KOPT-K1 (cell line): ENCODE results near the gene TRAIP.

Source experiments
- H3K27ac ChIP-seq: fragments of 200-600 bp; sonication (generic); 2 replicates; pipeline ENCODE4 v1.5.1; 2016; ENCODE audit warnings: antibody characterized with exemption, mild to moderate bottlenecking, low read depth, low read length; ENCODE audit not compliant: poor library complexity, severe bottlenecking
- H3K36me3 ChIP-seq: fragments of 200-600 bp; sonication (generic); 2 replicates; pipeline ENCODE4 v1.5.1; 2017; ENCODE audit warnings: antibody characterized with exemption, mild to moderate bottlenecking, low read length, moderate library complexity; ENCODE audit not compliant: insufficient read depth
- H3K9me3 ChIP-seq: fragments of 200-600 bp; sonication (generic); 2 replicates; pipeline ENCODE4 v1.5.1; 2017; ENCODE audit warnings: antibody characterized with exemption, low read length, mild to moderate bottlenecking; ENCODE audit not compliant: insufficient read depth, poor library complexity, severe bottlenecking

TRAIP gene

DNA sequence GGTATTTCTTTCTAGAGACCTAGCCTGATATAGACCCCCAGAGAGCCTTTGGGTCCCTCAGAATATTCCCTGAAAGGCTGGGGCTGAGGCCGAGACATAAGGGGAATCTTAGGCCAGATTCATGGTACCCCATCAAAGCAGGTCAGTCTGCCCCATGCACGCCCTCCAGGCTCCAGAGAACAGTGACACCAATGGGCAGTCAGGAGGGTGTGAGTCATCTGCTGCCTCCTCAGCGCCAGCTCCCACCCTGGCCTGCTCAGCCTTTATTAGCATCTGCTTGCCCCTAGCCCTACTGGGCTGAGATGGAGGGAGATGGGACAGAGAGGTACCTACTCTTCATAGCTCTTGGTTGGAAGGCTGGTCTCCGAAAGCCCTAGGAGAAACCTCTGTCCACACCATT is 27.6 kb upstream of the TRAIP start:
- Histone ChIP-seq H3K27ac (no peak overlapping the region), H3K9me3 (no peaks in the 10 kb centered on the region), H3K36me3 (no peaks in the 10 kb centered on the region)

DNA sequence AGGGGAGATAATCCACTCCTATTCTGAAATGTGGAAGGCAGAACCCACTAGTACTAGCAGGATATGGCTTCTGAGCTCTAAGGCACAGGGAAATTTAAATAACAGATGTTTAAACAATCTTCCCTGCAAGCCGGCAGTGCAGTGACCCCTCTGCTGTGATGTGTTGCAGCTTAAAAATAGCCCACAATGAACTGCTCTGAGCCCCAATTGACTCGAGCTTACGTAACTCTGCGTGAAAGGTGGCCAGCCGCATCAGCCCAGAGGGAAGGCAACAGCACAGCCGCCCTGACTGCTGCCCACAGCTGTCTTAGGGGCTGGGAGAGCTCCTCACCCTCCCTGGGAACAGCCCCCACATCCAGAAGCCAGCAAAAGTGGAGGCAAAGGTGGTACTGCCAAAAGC is 25.8 kb upstream of the TRAIP start:
- Histone ChIP-seq H3K27ac (no peak overlapping the region), H3K36me3 (no peaks in the 10 kb centered on the region), H3K9me3 (no peaks in the 10 kb centered on the region)

DNA sequence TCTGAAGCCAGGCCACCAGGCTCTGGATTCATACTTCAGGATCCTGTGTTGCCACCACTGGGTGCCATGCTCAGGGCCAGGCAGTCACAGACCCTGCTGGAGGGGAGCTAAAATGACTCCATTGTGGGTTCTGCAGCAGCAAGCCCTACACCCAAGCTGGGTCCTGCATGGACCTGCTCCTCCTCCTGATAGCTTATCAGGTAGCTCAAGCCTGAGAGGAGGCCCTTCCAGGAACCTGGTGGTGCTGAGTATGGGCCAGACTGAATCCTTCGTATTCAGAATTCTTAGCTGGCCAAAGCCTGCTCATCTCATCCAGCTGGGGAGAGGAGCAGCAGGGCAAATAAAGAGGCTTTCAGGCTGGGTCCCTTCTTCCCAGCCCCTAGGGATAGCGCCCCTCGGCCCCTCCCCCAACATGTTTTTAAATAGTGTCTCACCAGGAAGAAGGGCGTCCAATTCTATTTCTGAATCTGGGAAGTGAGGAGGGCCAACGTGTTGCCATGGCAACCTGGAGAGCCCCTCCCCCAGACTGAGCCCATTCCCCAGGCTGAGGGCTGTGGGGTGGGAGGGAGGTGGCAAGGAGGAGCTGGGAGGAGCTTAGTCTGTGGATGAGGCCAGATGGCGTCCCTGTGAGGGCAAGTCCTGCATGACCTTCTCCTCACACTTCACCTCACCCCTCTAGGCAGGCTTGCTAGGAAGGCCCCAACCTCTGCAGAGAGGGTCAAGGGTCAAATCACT is 24.4 kb upstream of the TRAIP start:
- H3K27ac ChIP-seq = no peak overlapping the region
- H3K36me3 ChIP-seq = no peaks in the 10 kb centered on the region
- H3K9me3 ChIP-seq = no peaks in the 10 kb centered on the region

DNA sequence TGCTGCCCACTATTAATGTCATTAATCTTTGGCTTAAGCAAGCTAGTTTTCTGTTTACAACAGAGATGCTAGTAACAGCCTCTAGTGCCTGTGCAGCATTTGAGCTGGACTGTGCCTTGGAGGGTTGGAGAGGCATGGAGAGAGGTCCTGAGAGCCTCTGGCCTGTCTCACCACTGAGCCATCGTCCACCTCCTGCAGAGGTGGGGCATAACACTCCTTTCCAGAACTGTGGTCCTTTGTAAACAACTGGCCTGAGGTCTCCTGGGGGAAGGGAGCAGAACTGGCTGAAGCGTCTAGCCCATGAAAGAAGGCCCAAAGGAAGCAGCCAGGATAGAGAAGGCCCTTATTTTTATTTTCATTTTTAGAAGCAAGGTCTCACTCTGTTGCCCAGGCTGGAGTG is 23.4 kb upstream of the TRAIP start:
- no peaks in the 10 kb centered on the region for H3K9me3 ChIP-seq
- no peaks in the 10 kb centered on the region for H3K36me3 ChIP-seq
- H3K27ac ChIP-seq = no peak overlapping the region

DNA sequence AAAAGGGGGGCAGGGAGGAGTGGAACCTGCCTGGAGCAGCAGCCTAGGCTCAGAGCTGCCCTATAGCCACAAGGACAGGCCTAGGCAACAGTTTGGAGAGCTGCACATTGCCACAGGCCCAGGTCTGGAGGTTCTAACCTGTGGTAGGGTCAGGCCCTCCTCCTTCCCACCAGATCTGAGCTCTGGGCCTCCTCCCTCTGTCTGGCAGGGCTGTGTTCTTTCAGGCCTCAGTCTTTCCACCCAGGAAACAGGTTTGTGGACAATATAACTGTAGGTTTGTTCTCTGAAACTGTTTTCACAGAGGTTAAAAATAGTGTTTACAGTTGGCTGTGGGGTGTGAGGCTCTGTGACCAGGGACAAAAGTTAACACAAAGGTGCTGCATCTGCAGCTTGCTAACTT is 22.3 kb upstream of the TRAIP start:
- Histone ChIP-seq H3K36me3 (no peaks in the 10 kb centered on the region), H3K27ac (no peak overlapping the region), H3K9me3 (no peaks in the 10 kb centered on the region)

DNA sequence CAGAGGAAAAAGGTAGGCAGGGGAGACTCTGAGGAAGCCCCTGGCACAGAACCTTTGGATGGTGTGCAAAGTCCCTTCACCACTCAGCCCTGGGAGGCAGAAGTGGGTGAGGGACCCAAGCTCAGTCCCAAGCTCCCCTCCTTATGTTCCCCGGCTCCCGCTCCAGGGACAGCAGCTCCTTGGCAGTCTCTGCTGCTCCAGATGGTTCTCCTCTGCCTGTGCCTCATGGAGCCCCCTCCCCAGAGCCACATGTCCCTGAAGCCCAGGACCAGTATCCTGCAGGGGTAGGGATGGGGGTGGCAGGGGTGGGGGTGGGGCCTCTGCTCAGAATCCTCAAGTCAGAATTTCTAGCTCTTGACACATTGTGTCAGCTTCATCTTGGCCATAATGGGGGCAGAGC is 21.4 kb upstream of the TRAIP start:
- Histone ChIP-seq H3K27ac (no peak overlapping the region), H3K36me3 (no peaks in the 10 kb centered on the region), H3K9me3 (no peaks in the 10 kb centered on the region)

DNA sequence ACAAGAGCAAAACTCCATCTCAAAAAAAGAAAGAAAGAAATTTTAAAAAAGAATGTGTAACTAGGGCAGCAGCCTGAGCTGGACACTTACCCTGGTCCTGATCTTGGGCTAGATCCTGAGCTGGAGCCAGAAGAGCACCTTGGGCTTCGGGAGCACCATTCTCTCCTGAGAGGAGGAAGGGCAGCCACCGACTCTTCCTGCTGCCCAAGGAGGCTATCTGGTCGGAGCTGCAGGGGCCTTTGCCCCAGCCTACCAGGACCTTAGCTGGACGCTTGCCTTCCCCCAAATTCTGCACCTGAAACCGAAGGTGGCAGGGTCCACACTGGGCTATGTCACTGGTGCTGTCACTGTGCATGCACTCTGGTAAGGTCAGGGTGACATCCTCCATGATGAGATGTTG is 20.2 kb upstream of the TRAIP start:
- no peaks in the 10 kb centered on the region for H3K36me3 ChIP-seq
- no peaks in the 10 kb centered on the region for H3K9me3 ChIP-seq
- H3K27ac ChIP-seq = no peak overlapping the region

DNA sequence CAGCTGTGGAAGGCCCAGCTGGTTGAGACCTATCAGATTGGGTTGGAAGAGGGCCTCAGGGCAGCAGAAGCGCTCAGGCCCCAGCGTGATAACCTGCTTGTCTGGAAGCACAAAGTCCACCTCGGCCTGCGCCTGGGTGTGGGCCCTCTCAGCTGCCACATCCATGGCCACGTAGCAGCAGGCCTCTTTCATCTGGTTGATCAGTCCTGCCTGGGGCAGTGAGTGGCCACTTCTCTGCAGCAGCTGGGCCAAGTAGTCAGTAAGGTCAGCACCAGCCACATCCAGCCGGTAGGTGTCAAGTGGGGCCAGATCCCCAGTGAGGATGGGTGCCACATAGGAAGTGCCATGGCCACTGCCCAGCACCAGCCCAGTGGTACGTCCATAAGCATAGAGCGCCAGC is 17.3 kb upstream of the TRAIP start:
- Histone ChIP-seq H3K36me3 (no peaks in the 10 kb centered on the region), H3K9me3 (no peaks in the 10 kb centered on the region), H3K27ac (no peak overlapping the region)

DNA sequence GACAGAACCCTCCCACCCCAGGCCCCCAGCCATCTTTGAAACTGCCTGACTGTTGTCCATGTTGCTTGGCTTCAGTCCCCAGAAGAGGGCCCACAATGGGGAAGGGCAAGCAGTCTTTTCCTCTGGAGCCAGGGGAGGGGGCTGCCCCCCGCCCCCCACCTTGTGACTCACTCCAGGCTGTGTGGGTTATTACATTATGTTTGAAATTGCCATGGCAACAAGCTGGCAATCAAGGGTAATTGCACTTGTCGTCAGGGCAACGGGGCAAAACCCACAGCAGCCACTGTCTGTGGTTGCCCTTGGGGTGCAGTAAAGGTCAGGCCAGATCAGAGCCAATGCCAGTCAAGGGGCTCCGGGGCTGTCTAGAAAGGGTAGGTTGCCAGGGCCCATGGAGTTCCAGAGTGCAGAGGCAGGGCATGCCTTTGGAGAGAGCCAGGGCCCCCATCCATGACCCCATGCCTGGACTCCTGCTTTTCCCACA is 16.5 kb upstream of the TRAIP start:
- Histone ChIP-seq H3K9me3 (no peaks in the 10 kb centered on the region), H3K27ac (no peak overlapping the region), H3K36me3 (no peaks in the 10 kb centered on the region)

DNA sequence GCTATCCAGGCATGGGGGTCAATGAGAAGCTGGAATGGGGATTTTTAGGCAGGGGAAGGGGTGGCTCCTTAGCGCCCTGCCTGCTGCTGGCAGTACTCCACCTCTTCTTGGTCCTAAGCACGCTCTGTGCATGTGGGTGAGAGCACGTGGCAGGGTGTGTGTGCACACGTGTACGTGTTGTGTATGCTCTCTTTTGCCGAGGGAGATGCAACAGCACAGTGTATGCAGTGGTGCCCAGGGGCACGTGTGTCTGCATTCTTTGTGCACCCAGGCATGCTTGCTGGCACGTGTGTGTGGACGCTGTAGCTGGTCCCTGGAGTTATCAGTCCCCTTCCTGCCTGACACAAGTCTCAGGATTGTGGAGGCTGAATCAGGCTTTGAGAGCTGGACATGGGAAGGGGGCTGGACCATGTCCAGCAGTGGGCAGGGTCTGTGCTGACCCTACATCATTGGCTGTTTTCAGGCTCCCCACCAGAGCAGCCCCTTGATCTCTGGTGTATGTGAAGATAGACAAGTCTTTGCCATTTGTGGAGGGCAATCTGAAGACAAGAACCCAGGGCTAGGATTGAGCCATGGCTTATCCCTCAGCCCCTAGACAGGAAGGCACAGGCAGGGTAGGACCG is 15.3 kb upstream of the TRAIP start:
- Histone ChIP-seq H3K36me3 (no peaks in the 10 kb centered on the region), H3K9me3 (no peaks in the 10 kb centered on the region), H3K27ac (no peak overlapping the region)

DNA sequence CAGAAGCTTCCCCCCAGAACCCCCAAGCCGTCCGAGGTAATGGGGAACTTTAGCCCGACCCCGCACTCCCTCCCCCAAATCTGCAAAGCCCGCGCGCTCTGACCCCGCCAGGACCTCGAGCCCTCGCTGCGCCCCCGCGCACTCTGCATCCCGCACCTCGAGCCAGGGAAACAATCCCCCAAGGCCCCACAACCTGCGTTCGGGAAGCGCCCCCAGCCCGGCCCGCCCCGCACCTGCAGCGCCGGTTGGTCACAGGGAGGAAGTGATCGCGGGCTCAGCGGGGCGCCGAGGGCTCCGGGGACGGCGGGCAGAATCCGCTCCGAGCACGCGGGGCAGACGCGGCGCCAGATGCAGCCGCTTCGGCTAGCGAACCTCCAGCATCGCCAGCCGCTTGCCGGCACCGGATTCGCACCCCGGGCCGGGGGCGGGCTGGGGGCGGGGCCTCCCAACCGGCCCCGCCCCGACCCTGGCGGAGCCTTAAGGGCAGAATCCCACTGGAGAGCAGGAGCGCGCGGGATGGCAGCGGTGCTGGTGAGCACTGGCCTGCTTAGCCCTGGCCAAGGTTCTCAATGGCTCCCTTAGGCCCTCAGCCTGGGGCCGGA is 13.3 kb upstream of the TRAIP start, which contains the start of gene CAMKV:
Gene CAMKV, minus strand, starts transcription at position 382 of the 602 bp plus-strand sequence. CDS start 7,518 bp downstream, outside the sequence.
- no peaks in the 10 kb centered on the region for H3K36me3 ChIP-seq
- no peaks in the 10 kb centered on the region for H3K9me3 ChIP-seq
- H3K27ac ChIP-seq = no peak within 1 kb of the TSS

DNA sequence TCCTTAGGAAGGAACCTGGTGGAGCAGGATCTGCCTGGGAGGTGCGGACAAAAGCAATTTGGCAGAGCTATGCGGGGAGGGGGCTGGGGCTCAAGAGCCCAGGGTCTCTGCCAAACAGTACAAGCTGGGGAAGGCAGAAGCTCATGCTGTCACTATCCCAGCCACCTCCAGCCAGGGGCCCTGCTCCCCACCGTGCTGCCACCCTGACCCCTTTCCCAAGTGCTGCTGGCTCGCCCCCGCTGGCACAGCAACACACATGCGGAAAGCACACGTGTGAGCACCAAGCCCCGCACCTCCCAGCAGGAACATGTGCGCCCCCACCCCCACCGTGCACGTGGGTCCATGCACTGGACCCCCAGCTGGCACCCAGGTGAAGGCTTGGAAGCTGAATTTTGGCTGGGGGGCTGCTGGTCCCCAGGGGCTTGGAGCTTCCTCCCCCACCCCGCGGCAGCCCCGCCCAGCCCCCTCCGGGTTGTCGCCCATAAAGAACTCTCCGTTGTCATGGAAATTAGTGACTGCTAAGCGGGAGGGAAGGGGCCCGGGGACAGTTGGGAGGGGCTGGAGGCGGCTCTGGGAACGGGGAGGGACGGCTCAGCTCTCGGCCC is 12.6 kb upstream of the TRAIP start:
- Histone ChIP-seq H3K27ac (no peak overlapping the region), H3K9me3 (no peaks in the 10 kb centered on the region), H3K36me3 (no peaks in the 10 kb centered on the region)

DNA sequence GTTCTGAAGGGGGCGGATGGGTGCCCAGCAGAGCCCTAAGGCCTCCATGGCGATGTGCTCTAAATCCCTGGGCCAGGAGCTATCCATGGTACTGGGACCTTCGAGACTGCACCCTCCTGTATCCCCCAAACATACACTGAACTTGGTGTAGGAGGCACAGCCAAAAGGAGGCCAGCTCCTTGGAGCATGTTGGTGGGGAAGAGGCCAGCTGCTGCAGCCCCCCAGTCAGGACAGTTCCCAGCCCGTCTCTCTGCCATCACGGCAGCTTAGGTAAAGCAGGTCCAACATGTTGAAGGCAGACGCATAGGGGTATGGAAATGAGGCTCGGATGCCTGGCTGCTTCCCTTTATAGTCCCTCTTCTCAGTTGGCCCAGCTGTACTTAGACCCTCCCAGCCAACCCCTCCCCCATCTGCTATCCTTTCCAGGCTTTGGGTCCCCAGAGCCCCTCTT is 11.5 kb upstream of the TRAIP start:
- no peaks in the 10 kb centered on the region for H3K36me3 ChIP-seq
- no peaks in the 10 kb centered on the region for H3K9me3 ChIP-seq
- no peak overlapping the region for H3K27ac ChIP-seq

DNA sequence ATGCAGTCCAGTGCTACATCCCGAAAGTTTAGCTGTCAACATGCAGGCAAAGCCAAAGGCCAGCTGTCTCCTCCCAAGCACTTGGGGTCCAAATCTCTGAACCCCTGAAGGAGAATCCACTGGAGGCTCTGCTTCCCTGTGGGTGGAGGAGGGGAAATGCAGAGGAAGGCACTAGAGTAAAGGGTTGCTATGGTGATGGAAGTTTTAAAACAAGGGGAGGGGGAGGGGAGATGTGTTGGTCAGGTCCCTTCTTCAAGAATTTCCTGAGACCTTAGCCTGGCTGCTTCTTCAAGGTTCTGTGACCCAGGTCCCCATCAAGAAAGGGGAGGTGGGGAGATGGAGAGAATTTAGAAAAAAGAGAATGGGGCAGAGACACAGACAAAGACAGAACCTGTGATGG is 11.0 kb upstream of the TRAIP start:
- Histone ChIP-seq H3K36me3 (no peaks in the 10 kb centered on the region), H3K9me3 (no peaks in the 10 kb centered on the region), H3K27ac (no peak overlapping the region)

DNA sequence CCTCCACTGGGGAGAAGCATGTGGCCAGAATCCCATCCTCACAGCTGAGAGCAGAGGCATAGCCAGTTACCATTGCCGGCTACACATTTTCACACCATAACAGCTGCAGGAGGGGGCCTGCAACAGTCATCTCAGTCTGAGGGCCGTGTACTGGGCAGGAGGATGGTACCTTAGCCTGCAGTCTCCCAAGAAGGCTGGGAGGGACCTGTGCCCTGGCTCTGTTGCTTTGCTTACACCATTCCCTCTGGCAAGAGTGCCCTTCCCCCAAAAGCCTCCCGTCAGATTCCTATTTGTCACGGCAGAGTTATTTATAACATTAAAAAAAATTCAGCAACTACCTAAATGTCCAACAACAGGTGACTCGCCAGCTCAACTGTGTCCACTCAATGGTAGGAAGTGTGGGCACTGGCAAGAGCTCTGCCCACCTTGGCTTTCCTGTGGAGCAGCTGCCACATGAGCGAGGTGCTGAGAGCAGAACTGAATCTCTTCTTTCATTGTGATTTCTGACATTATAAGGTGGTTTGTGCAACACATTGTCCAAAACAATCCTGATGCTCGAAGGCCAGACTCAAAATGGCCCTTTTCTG is 8.9 kb upstream of the TRAIP start:
- Histone ChIP-seq H3K9me3 (no peaks in the 10 kb centered on the region), H3K27ac (no peak overlapping the region), H3K36me3 (no peaks in the 10 kb centered on the region)
